ENCODE results near the gene AKT2. TPM values are rescaled to one million over a fixed set of nuclear protein-coding genes. Genes with fewer than 3 reads are reported as not detected.

Gene AKT2
- total and polyA plus RNA-seq, 7 donors = 28.0 to 107 (median 74.4) TPM

DNA sequence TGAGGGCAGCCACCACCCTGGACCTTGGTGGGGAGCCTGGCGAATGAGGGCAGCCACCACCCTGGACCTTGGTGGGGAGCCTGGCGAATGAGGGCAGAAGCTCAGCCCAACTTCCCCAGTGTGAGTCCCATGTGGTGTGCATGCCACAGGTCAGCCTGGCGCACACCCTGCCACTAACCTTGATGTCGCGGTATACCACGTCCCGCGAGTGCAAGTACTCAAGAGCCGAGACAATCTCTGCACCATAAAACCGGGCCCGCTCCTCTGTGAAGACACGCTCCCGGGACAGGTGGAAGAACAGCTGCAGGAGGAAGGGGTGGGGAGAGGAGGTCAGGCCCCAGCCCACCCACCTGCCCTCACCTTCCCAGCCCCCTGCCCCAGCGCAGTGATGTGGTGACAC is 47.4 kb downstream of the AKT2 start:
- Histone ChIP-seq H3K36me3 (peaks cover 55 to 99% (median 70%) of the 10 kb centered on the region in 4 donors), H3K4me3 (no peak overlapping the region), H3K27me3 (no peaks in the 10 kb centered on the region), H3K27ac (no peak overlapping the region), H3K9me3 (no peaks in the 10 kb centered on the region), H3K4me1 (peaks cover 0 to 7% (median 1%) of the 10 kb centered on the region in 4 donors)
- 89 to 95% methylated on average over 14 of the region's 14 CpGs for WGBS, 2 donors
- intact Hi-C loops (cut with DNase I) = no loop called here
- no peak for TF ChIP-seq POLR2AphosphoS5 (IDR thresholded peaks at IDR 0.05)
- no peak for TF ChIP-seq EP300 (IDR thresholded peaks at IDR 0.05)
- no peak for TF ChIP-seq POLR2A (IDR thresholded peaks at IDR 0.05)
- TF ChIP-seq, protein P1, sequence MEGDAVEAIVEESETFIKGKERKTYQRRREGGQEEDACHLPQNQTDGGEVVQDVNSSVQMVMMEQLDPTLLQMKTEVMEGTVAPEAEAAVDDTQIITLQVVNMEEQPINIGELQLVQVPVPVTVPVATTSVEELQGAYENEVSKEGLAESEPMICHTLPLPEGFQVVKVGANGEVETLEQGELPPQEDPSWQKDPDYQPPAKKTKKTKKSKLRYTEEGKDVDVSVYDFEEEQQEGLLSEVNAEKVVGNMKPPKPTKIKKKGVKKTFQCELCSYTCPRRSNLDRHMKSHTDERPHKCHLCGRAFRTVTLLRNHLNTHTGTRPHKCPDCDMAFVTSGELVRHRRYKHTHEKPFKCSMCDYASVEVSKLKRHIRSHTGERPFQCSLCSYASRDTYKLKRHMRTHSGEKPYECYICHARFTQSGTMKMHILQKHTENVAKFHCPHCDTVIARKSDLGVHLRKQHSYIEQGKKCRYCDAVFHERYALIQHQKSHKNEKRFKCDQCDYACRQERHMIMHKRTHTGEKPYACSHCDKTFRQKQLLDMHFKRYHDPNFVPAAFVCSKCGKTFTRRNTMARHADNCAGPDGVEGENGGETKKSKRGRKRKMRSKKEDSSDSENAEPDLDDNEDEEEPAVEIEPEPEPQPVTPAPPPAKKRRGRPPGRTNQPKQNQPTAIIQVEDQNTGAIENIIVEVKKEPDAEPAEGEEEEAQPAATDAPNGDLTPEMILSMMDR (IDR thresholded peaks at IDR 0.05) = no peak
- DNase-seq = no peak

DNA sequence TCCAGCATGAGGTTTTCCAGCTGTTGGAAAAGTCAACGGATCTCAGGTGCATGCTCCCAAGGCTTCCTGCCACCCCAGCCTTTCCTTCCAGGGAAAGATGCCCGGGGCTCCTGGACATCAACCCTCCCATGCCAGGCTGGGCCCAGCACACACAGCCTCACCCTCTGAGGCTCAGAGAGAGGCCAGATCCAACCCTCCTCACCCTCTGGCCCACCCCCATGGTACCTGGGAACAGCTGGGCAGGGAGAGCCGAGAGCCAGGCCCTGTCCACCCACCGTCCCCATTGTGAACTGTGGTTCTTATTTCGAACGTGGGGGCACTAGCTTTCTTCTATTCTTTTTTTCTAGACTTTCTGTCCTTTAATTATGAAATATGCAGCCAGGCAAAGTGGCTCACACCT is 48.8 kb downstream of the AKT2 start:
- WGBS, 2 donors = 93 to 94% methylated on average over 6 of the region's 6 CpGs
- Histone ChIP-seq H3K9me3 (no peaks in the 10 kb centered on the region), H3K4me3 (no peak overlapping the region), H3K27ac (no peak overlapping the region), H3K27me3 (no peaks in the 10 kb centered on the region), H3K4me1 (peaks cover 0 to 14% (median 11%) of the 10 kb centered on the region in 4 donors), H3K36me3 (peaks cover 55 to 88% (median 67%) of the 10 kb centered on the region in 4 donors)
- intact Hi-C loops (cut with DNase I) = no loop called here
- DNase-seq = no peak
- TF ChIP-seq, protein P1 (IDR thresholded peaks at IDR 0.05) = no peak
- TF ChIP-seq EP300 (IDR thresholded peaks at IDR 0.05) = no peak
- no peak for TF ChIP-seq POLR2AphosphoS5 (IDR thresholded peaks at IDR 0.05)
- no peak for TF ChIP-seq POLR2A (IDR thresholded peaks at IDR 0.05)

DNA sequence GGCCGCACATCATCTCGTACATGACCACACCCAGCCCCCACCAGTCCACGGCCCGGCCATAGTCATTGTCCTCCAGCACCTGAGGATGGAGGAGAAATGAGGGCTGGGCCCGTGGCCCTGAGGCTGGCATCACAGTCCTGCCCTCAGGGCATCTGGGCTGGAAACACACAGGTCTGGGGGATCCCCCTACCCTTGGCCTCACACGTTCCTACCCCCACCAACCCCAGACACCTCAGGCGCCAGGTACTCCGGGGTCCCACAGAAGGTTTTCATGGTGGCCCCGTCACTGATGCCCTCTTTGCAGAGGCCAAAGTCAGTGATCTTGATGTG is 49.2 kb downstream of the AKT2 start:
- WGBS, 2 donors = 92 to 94% methylated on average over 9 of the region's 9 CpGs
- TF ChIP-seq, protein P1 (IDR thresholded peaks at IDR 0.05) = no peak
- TF ChIP-seq POLR2AphosphoS5 (IDR thresholded peaks at IDR 0.05) (no peak), POLR2A (IDR thresholded peaks at IDR 0.05) (no peak), EP300 (IDR thresholded peaks at IDR 0.05) (no peak)
- Histone ChIP-seq H3K27me3 (no peaks in the 10 kb centered on the region), H3K27ac (no peak overlapping the region), H3K36me3 (peaks cover 55 to 85% (median 65%) of the 10 kb centered on the region in 4 donors), H3K9me3 (no peaks in the 10 kb centered on the region), H3K4me3 (no peak overlapping the region), H3K4me1 (peaks cover 0 to 17% (median 12%) of the 10 kb centered on the region in 4 donors)
- intact Hi-C loops (cut with DNase I) = no loop called here
- no peak for DNase-seq

DNA sequence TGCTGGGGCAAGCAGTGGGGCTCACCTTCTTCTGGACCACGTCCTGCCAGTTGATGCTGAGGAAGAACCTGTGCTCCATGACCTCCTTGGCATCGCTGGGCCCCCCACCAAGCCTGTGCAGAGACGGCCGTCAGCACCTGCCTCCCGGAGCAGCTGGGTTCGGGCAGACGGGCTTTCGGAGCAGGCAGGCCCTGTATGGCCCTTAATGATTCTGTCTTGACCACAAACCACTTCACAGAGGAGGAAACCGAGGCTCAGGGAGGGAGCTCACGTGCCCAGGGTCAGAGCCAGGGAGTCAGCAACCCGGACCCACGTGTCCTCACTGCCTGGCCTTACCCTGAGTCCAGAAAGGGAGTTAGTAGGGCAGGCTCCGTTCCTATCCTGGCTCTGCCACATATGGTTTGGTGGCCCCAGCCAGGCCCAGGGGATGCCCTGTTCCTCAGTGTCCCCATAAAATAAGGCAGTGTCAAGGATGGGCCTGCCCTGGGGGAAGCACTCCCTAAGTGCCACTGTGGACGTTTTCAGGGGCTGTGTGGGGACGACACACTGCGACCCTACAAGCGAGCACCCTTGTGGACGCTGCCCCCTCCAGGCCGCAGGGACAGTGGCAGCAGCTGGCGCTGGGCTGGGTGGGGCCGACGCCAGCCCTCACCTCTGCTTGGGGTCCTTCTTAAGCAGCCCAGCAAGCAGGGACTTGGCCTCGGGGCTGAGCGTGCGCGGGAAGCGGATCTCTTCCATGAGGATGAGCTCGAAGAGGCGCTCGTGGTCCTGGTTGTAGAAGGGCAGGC is 49.7 kb downstream of the AKT2 start:
- Histone ChIP-seq H3K27me3 (no peaks in the 10 kb centered on the region), H3K27ac (no peak overlapping the region), H3K9me3 (no peaks in the 10 kb centered on the region), H3K4me3 (no peak overlapping the region), H3K36me3 (peaks cover 49 to 79% (median 63%) of the 10 kb centered on the region in 4 donors), H3K4me1 (peaks cover 0 to 17% (median 12%) of the 10 kb centered on the region in 4 donors)
- WGBS, 2 donors = 88 to 91% methylated on average over 30 of the region's 30 CpGs
- no peak for DNase-seq
- intact Hi-C loops (cut with DNase I) = no loop called here
- TF ChIP-seq EP300 (IDR thresholded peaks at IDR 0.05) (no peak), POLR2AphosphoS5 (IDR thresholded peaks at IDR 0.05) (no peak), POLR2A (IDR thresholded peaks at IDR 0.05) (no peak)
- TF ChIP-seq, protein P1 (IDR thresholded peaks at IDR 0.05) = no peak
